ENCODE measurements around the gene MPO.

GRCh38 chr17:58303971-58304749, 23.4 kb upstream of the MPO start:
- TF ChIP-seq, protein P1, sequence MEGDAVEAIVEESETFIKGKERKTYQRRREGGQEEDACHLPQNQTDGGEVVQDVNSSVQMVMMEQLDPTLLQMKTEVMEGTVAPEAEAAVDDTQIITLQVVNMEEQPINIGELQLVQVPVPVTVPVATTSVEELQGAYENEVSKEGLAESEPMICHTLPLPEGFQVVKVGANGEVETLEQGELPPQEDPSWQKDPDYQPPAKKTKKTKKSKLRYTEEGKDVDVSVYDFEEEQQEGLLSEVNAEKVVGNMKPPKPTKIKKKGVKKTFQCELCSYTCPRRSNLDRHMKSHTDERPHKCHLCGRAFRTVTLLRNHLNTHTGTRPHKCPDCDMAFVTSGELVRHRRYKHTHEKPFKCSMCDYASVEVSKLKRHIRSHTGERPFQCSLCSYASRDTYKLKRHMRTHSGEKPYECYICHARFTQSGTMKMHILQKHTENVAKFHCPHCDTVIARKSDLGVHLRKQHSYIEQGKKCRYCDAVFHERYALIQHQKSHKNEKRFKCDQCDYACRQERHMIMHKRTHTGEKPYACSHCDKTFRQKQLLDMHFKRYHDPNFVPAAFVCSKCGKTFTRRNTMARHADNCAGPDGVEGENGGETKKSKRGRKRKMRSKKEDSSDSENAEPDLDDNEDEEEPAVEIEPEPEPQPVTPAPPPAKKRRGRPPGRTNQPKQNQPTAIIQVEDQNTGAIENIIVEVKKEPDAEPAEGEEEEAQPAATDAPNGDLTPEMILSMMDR (conservative IDR thresholded peaks at IDR 0.05): peak; percentile 94
- no peak for TF ChIP-seq ZFX (IDR thresholded peaks at IDR 0.05)

Measured in C4-2B (cell line).